Panc1 (cell line): Measurements from ENCODE around the gene SPINDOC. TPM values are rescaled to one million over a fixed set of nuclear protein-coding genes. Genes with fewer than 3 reads are reported as not detected.

ENCODE experiments used
- ATAC-seq: fragments of 200-7000 bp; cut with Tn5 transposase; 2 replicates; pipeline ENCODE4 v1.9.1; 2020; ENCODE audit warnings: mild to moderate bottlenecking, moderate library complexity
- BruUV-seq: library from RNA; stranded (reverse); fragments of 400-500 nt; replicated peaks from 2 replicates; lab custom pipeline; 2021; lab: Mats Ljungman, UMichigan
- CTCF ChIA-PET: fragments of 300-600 bp; sonication (Branson Sonifier 250); formaldehyde crosslinking; loops from one replicate; lab custom pipeline; 2022; ENCODE audit warnings: antibody characterized with exemption; lab: Charles Lee
- POLR2A ChIA-PET: fragments of 300-600 bp; sonication (Branson Sonifier 250); formaldehyde crosslinking; loops from one replicate; lab custom pipeline; 2022; ENCODE audit warnings: antibody characterized with exemption; lab: Charles Lee
- DNase-seq: peaks from one replicate; pipeline ENCODE4 v3.0.0-alpha.2; 2010; ENCODE audit warnings: low read depth, low spot score
- H3K27ac ChIP-seq: 2 replicates; pipeline ENCODE4 v1.5.1; 2011; ENCODE audit warnings: mild to moderate bottlenecking, low read length, inconsistent platforms
- H3K27me3 ChIP-seq: fragments of 200-500 bp; sonication (Bioruptor generic); 2 replicates; pipeline ENCODE4 v1.6.0; 2014; ENCODE audit warnings: low read length, inconsistent platforms; ENCODE audit not compliant: control insufficient read depth, insufficient read depth
- H3K36me3 ChIP-seq: fragments of 200-500 bp; sonication (Bioruptor generic); 2 replicates; pipeline ENCODE4 v1.5.1; 2014; ENCODE audit warnings: inconsistent platforms, mild to moderate bottlenecking, low read length, moderate library complexity; ENCODE audit not compliant: control insufficient read depth, insufficient read depth
- H3K4me1 ChIP-seq: 2 replicates; pipeline ENCODE4 v1.5.1; 2011; ENCODE audit warnings: inconsistent platforms, mild to moderate bottlenecking, low read length, moderate library complexity; ENCODE audit not compliant: control insufficient read depth, insufficient read depth
- H3K4me3 ChIP-seq, 2 experiments: 2 replicates each; pipeline ENCODE4 v1.5.1; 2011 to 2012; ENCODE audit warnings: low read depth in 2 of 2, low read length in 2 of 2, mild to moderate bottlenecking in 2 of 2, inconsistent platforms in 1 of 2, moderate library complexity in 1 of 2
- H3K9me3 ChIP-seq: fragments of 200-500 bp; sonication (Bioruptor generic); 2 replicates; pipeline ENCODE4 v1.5.1; 2014; ENCODE audit warnings: low read depth, mild to moderate bottlenecking, inconsistent platforms, low read length, moderate library complexity; ENCODE audit not compliant: control insufficient read depth, insufficient read depth
- CTCF ChIP-seq: fragments of 450-650 bp; IDR thresholded peaks from 2 replicates; pipeline ENCODE4 v1.5.1; 2017; ENCODE audit warnings: mild to moderate bottlenecking
- POLR2AphosphoS5 ChIP-seq: IDR thresholded peaks from 2 replicates; pipeline ENCODE4 v1.6.1; 2012; ENCODE audit warnings: mild to moderate bottlenecking, low read depth, low read length, moderate library complexity
- REST ChIP-seq, 2 experiments: IDR thresholded peaks; 2 replicates each; pipeline ENCODE4 v1.6.1; 2011 to 2012; ENCODE audit warnings: low read depth in 2 of 2, control low read depth in 1 of 2, low read length in 1 of 2, mild to moderate bottlenecking in 1 of 2, moderate library complexity in 1 of 2; ENCODE audit not compliant: insufficient read depth in 1 of 2
- SIN3A ChIP-seq: IDR thresholded peaks from 2 replicates; pipeline ENCODE4 v1.6.1; 2012; ENCODE audit warnings: low read depth, mild to moderate bottlenecking, low read length, moderate library complexity, borderline replicate concordance; ENCODE audit not compliant: insufficient read depth
- TCF7L2 ChIP-seq: IDR thresholded peaks from 2 replicates; pipeline ENCODE4 v1.6.1; 2011; ENCODE audit warnings: mild to moderate bottlenecking, low read depth, low read length, inconsistent platforms
- in situ Hi-C: cut with HindIII; loops from 2 replicates; pipeline ENCODE4 v1.10.0; 2016; ENCODE audit warnings: low sequenced_read_pairs, low pct_unique_long_range_greater_than_20kb
- intact Hi-C: fragments of 100-400 bp; cut with micrococcal nuclease; formaldehyde crosslinking; loops from one replicate; pipeline ENCODE4 v1.10.0; 2022; ENCODE audit not compliant: unreplicated experiment
- total RNA-seq: library from RNA; stranded (reverse); gene quantifications from one replicate; pipeline ENCODE4 v1.2.1, GENCODE V29; 2021; ENCODE audit not compliant: unreplicated experiment

The SPINDOC gene
- total RNA-seq, 1 experiment from 2014 or later, result 59.1 TPM

GRCh38 chr11:63868399-63869064, 55.3 kb downstream of the SPINDOC start:
- Histone ChIP-seq H3K27ac (no peak overlapping the region), H3K9me3 (no peaks in the 10 kb centered on the region), H3K36me3 (no peaks in the 10 kb centered on the region), H3K27me3 (no peaks in the 10 kb centered on the region), H3K4me3 (no peak overlapping the region), H3K4me1 (peaks cover 32% of the 10 kb centered on the region)
- CTCF ChIA-PET, result no interaction called here
- no peak for DNase-seq
- POLR2A ChIA-PET, result interaction anchor here (1.0 kb wide), 1 partner anchor 40 kb away, joined by 4 read pairs; no protein-coding TSS in a partner anchor
- TF ChIP-seq SIN3A, result no peak
- TF ChIP-seq CTCF, result no peak
- TF ChIP-seq TCF7L2, result no peak
- TF ChIP-seq POLR2AphosphoS5, result no peak
- no peak for TF ChIP-seq REST (IDR thresholded peaks at IDR 0.05; ENCODE audit: insufficient read depth in 1 of 2, low read depth in 2 of 2, low read length in 1 of 2)
- no peak for ATAC-seq
- intact Hi-C loops (no loop called here), in situ Hi-C loops (no loop called here)
- no TSS peak for BruUV-seq

- H3K4me1 ChIP-seq, result peaks cover 32% of the 10 kb centered on the region
- H3K9me3 ChIP-seq, result no peaks in the 10 kb centered on the region
- H3K4me3 ChIP-seq, result no peak overlapping the region
- no peak overlapping the region for H3K27ac ChIP-seq
- H3K36me3 ChIP-seq, result no peaks in the 10 kb centered on the region
- no peak for TF ChIP-seq CTCF
- TF ChIP-seq REST (IDR thresholded peaks at IDR 0.05; ENCODE audit: insufficient read depth in 1 of 2, low read depth in 2 of 2, low read length in 1 of 2), result no peak
- TF ChIP-seq POLR2AphosphoS5, result no peak
- TF ChIP-seq SIN3A, result no peak
- TF ChIP-seq TCF7L2, result no peak
- DNase-seq (no peak), ATAC-seq (no peak)
- intact Hi-C loops (no loop called here), in situ Hi-C loops (no loop called here)
- ChIA-PET CTCF (no interaction called here), POLR2A (interaction anchor here (1.0 kb wide), 1 partner anchor 41 kb away, joined by 4 read pairs; no protein-coding TSS in a partner anchor)
- no peaks in the 10 kb centered on the region for H3K27me3 ChIP-seq
- BruUV-seq, result no TSS peak
Measured at GRCh38 chr11:63869171-63869591, 55.9 kb downstream of the SPINDOC start.
